Mesodermal cell (in vitro differentiated cells): ENCODE measurements around the gene MAP3K5.

Experiments used
- H3K27ac ChIP-seq: 2 replicates; pipeline ENCODE4 v1.7.0; 2013; ENCODE audit warnings: mild to moderate bottlenecking, low read depth, low read length, moderate library complexity; ENCODE audit not compliant: severe bottlenecking
- H3K36me3 ChIP-seq: 2 replicates; pipeline ENCODE4 v1.7.1; 2013; ENCODE audit warnings: mild to moderate bottlenecking, low read length, moderate library complexity; ENCODE audit not compliant: control insufficient read depth, insufficient read depth
- H3K4me1 ChIP-seq: one replicate; pipeline ENCODE4 v1.7.1; 2013; ENCODE audit warnings: mild to moderate bottlenecking, low read length; ENCODE audit not compliant: insufficient read depth, control insufficient read depth, poor library complexity, severe bottlenecking
- H3K4me3 ChIP-seq: 2 replicates; pipeline ENCODE4 v1.7.0; 2013; ENCODE audit warnings: low read length, control low read depth, mild to moderate bottlenecking; ENCODE audit not compliant: insufficient read depth, poor library complexity, severe bottlenecking; ENCODE audit errors: extremely low read depth
- H3K9me3 ChIP-seq: 2 replicates; pipeline ENCODE4 v1.7.1; 2013; ENCODE audit warnings: mild to moderate bottlenecking, low read length, moderate library complexity; ENCODE audit not compliant: control insufficient read depth
- WGBS, 2 experiments: methylation state at CpG; one replicate each; pipeline ENCODE4 v1.1.5; 2013; ENCODE audit warnings: missing lambda C conversion rate in 2 of 2; ENCODE audit not compliant: insufficient coverage in 2 of 2; 5-methylcytosine and 5-hydroxymethylcytosine counted together

MAP3K5 gene

DNA sequence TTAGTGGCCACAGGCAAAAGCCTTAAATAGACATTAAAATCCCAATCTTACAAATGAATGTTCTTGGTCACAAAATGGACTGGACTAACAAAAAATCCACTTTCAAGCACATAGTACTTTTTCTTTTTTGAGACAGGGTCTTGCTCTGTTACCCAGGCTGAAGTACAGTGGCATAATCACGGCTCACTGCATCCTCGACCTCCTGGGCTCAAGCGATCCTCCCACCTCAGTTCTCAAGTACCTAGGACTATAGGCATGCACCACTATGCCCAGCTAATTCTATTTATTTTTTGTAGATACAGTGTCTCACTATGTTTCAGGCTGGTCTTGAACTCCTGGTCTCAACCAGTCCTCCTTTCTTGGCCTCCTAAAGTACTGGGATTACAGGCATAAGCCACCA, 59.4 kb downstream of the MAP3K5 start:
- H3K4me3 ChIP-seq, result no peak overlapping the region
- no peaks in the 10 kb centered on the region for H3K4me1 ChIP-seq
- no peaks in the 10 kb centered on the region for H3K9me3 ChIP-seq
- 66 to 100% methylated on average over 1 to 3 of the region's 3 CpGs for WGBS, 2 experiments
- no peaks in the 10 kb centered on the region for H3K36me3 ChIP-seq
- no peak overlapping the region for H3K27ac ChIP-seq

DNA sequence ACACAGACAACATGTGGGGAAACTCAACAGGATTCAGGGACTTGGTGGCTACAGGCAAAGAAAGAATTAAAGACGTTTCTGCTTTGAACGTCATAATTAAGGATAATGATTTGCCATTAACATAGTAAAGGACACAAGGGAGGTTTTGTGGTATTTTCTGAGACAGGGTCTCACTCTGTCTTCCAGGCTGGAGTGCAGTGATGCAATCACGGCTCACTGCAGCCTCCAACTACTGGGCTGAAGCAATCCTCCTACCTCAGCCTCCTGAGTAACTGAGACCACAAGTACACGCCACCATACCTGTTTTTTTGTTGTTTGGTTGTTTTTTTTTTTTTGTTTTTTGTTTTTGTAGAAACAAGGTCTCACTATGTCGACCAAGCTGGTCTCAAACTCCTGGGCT, 62.4 kb downstream of the MAP3K5 start:
- Histone ChIP-seq H3K4me3 (no peak overlapping the region), H3K4me1 (no peaks in the 10 kb centered on the region), H3K9me3 (no peaks in the 10 kb centered on the region), H3K27ac (no peak overlapping the region), H3K36me3 (no peaks in the 10 kb centered on the region)
- WGBS, 2 experiments, result 78 to 83% methylated on average over 2 to 3 of the region's 5 CpGs

DNA sequence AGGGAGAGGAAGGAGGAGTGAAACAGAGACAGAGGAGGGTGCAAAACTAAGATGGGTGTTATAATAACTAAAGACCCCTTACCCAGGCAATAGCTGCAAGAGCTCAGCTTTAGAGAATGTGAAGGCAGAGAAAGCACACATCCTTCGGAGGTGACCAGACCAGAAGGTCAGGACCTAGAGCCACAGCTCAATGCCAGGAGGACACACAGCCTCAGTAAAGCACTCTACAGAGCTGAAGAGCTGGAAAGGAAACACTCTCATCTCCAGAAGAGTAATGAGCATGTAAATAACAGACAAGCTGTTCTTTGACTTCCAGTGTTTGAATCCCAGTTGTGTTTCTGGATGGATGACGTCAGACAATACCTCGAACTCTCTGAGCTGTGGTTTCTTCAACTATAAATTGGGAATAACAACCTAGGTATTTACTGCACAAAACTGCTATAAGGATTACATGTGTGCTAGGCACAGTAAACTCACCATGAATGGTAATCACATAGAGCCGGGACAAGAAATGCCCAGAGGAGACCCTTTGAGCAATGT, 63.2 kb downstream of the MAP3K5 start:
- WGBS, 2 experiments, result 87 to 90% methylated on average over 2 to 3 of the region's 4 CpGs
- no peaks in the 10 kb centered on the region for H3K4me1 ChIP-seq
- no peak overlapping the region for H3K4me3 ChIP-seq
- H3K9me3 ChIP-seq, result no peaks in the 10 kb centered on the region
- no peaks in the 10 kb centered on the region for H3K36me3 ChIP-seq
- no peak overlapping the region for H3K27ac ChIP-seq

DNA sequence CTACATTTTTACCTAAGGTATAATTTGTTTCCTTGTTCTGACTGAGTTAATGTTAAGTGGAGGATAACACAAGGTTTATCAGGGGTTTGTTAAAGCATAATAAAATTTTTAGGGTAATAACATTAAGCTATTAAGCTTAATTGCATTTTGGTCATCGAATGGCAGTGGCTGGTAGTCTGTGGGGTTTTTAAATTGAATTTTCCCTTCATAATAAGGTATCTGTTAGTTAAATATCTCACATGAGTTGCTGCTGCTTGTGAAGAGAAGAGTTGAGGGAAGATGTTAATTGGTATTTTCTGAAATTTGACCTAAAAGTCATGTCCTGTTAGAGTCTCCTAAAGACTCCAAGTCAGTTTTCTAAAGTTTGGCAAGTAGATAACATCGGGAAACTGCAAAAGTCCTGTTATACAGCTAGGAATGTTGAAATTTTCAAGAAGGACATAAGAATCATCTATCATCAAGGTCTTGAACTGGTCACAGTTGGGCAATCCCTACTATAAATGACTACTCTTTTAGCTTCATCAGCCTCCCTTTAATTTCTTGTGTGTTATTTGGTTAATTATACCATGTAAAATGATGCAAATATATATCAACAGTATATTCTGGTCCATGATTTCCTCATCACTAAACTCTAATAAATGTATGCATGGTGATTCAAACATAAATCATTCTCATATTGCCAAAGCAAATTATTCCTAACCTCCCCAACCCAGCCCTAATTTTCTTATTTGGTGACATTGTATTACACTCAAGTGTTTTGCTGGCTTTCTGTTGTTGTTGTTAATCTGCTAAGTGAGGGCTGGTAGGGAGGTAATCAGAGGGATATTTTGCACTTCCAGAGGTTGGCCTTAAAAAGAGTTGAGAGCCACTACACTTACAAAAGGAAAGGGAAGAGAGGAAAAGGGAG, 64.0 kb downstream of the MAP3K5 start:
- Histone ChIP-seq H3K9me3 (no peaks in the 10 kb centered on the region), H3K36me3 (no peaks in the 10 kb centered on the region), H3K4me1 (no peaks in the 10 kb centered on the region), H3K4me3 (no peak overlapping the region), H3K27ac (no peak overlapping the region)
- 100% methylated on average over 1 of the region's 2 CpGs; no CpG with 5 or more reads in 1 of the 2 experiments for WGBS, 2 experiments

DNA sequence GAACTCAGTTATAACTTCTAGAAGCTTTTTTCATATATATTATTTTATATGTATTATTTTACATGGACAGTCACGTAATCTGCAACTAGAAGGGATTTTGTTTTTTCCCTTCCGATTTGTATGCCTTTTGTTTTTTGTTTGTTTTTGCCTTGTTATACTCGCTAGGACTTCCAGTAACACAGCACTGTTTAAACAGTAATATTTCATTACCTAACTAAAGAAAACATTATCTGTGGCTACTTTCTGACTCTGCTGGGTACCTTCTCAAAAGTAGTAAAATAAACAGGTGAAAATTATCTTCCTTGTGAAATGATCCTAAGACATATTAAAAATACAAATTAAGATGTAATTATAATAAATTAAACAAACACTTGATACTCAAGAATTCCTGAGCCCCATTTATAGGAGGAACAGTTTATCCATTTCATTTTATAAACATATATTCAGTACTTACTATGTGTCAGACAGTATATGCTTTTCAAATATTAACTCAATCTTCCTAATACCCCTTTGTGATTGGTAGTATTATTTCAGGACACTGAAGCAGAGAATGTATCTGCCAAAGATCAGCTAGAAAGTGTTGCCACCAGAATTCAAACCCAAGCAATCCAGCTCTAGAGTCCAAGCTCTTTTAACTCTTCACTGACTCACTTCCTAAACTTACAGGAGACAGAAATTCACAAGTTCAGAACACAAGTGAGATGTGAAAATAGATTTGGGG, 65.3 kb downstream of the MAP3K5 start:
- 92% methylated on average over 2 of the region's 3 CpGs; no CpG with 5 or more reads in 1 of the 2 experiments for WGBS, 2 experiments
- Histone ChIP-seq H3K27ac (no peak overlapping the region), H3K36me3 (no peaks in the 10 kb centered on the region), H3K9me3 (no peaks in the 10 kb centered on the region), H3K4me1 (no peaks in the 10 kb centered on the region), H3K4me3 (no peak overlapping the region)

DNA sequence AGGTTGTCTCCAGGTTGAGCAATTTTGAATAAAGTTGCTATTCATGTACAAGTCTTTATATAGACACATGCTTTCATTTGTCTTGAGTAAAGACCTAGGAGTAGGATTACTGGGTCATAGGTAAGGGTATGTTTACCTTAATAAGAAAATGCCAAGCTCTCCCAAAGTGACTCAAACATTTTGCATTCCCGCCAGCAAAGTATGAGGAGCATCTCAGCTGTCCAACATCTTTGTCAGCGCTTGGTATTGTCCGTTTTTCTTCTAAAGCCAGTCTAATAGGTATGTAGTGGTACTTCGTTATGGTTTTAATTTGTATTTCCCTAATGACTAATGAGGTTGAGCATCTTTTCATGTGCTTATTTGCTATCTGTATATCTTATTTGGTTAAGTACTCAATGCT, 67.2 kb downstream of the MAP3K5 start:
- Histone ChIP-seq H3K27ac (no peak overlapping the region), H3K4me1 (no peaks in the 10 kb centered on the region), H3K36me3 (no peaks in the 10 kb centered on the region), H3K4me3 (no peak overlapping the region), H3K9me3 (no peaks in the 10 kb centered on the region)
- WGBS, 2 experiments, result 93% methylated on average over 4 of the region's 4 CpGs

DNA sequence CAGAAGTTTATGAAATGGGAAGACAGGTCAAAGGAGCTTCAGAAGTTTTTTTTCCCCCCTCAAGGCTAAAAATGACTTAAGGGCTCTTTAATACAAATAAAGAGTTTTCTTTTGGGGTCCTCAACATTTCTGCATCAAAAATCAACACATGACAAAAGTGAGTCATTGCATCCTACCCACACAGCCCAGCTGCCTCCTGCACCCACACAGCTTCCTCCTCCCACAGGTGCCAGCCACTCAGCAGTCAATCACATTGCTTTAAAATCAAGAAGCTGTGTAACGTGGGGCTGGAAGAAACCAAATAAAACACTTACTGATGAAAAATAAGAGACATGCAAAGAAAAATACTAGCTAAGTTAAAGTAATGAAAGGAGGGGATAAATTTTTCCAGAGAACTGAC, 68.5 kb downstream of the MAP3K5 start:
- Histone ChIP-seq H3K36me3 (no peaks in the 10 kb centered on the region), H3K4me1 (no peaks in the 10 kb centered on the region), H3K9me3 (no peaks in the 10 kb centered on the region), H3K27ac (no peak overlapping the region), H3K4me3 (no peak overlapping the region)
- WGBS, 2 experiments, result no CpG with 5 or more reads among the region's 1 CpG

DNA sequence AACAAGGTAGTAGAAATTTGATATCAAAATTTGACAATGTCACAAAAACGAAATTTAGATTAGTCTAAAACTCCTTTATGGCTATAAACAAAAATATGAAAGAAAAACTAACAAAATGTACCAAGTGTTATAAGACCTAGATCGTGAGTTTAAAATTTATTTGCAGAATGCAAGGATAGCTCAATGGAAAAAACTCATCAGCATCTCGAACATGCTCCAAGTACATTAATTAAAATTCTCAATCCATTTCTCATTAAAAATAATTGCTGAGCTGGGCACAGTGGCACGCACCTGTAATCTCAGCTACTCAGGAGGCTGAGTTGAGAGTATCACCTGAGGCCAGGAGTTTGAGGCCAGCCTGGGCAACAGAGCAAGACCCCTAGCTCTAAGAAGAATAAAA, 70.8 kb downstream of the MAP3K5 start:
- Histone ChIP-seq H3K27ac (no peak overlapping the region), H3K36me3 (no peaks in the 10 kb centered on the region), H3K4me3 (no peak overlapping the region), H3K4me1 (peaks cover under 1% of the 10 kb centered on the region), H3K9me3 (no peaks in the 10 kb centered on the region)
- WGBS, 2 experiments, result 40 to 72% methylated on average over 1 to 2 of the region's 4 CpGs

DNA sequence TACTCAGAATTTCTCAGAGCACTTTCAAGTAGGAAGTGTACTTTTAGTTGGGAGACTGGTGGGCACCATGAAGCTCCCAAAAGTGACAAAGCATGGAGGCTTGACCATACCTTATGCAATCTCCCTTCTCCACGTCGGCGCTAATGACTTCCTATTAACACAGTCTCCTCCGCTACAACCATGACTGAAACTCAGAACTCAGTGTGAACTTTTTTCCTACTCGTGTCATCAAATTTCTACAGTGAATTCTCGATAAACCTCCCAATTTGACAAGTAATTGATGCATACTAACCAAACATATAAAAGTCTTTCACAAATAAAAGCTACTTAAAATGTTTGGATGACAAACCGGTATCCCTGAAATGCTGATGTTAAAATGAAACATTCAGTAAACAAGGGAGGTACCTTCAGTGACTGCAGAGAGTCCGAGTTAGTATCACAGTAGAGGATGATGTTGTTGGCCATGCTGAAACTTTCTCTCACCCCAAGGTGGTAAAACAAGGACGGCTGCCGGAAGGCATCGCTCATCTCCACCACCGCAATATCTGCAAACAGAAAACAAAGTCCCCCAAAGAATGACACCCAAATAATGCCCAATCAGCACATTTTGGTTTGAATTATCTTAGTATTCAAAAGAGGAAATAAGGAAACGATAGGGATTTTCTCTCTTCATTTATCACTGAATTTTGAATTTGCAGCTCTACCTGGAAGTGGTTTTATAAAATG, 72.1 kb downstream of the MAP3K5 start:
- WGBS, 2 experiments, result 93% methylated on average over 5 to 10 of the region's 13 CpGs
- Histone ChIP-seq H3K27ac (no peak overlapping the region), H3K36me3 (no peaks in the 10 kb centered on the region), H3K4me3 (no peak overlapping the region), H3K4me1 (peaks cover 4% of the 10 kb centered on the region), H3K9me3 (no peaks in the 10 kb centered on the region)

DNA sequence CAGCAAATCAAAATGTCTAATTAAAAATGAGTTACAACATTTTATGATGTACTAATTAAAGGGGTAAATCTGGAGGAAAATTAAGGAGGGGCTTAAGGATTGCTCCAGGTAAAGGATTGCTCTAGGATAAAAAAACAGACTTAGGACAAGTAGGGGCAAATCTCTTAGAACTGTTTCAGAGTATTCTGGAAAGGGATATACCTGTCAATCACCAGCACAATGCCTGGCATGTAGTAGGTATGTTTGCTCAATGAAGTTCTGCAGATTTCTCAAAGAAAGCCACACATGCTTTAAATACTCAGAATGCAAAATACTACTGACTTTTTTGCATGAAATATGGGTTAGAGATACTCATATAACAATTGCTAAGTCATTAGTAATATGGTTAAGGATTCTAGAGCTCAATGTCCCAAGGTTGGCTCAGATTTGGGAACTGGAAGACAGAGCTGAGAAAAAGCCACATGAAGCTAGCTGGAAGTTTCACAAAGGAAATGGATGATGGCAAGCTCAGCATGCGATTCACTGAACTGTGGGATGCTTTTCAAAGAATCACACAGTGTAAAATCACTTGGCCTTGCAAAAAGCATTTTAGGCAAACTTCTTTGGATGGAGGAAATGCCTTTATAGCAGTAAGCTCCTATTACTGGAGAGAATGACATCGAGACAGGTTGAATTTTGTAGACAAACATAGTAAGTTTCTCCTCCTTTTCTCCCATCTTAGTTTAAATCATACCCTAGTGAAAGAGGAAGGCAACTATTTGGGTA, 72.8 kb downstream of the MAP3K5 start:
- WGBS, 2 experiments, result 64 to 89% methylated on average over 1 of the region's 2 CpGs
- Histone ChIP-seq H3K4me1 (peaks cover 4% of the 10 kb centered on the region), H3K36me3 (no peaks in the 10 kb centered on the region), H3K4me3 (no peak overlapping the region), H3K9me3 (no peaks in the 10 kb centered on the region), H3K27ac (no peak overlapping the region)
